HG02852 (cell line): ENCODE measurements around the gene KIAA0825.
"Not testable (repeated sequence)": the region's sequence is repeated elsewhere in the genome, so short reads cannot be mapped to it uniquely, and the experiment has no call there.

Experiments used
- ATAC-seq: cut with Tn5 transposase; IDR thresholded peaks from one replicate; pipeline ENCODE4 v1.9.1; 2021; ENCODE audit warnings: mild to moderate bottlenecking, moderate library complexity; ENCODE audit not compliant: unreplicated experiment

The KIAA0825 gene

GRCh38 chr5:94188725-94189124 is 429.7 kb downstream of the KIAA0825 start:
- ATAC-seq, result no peak

DNA sequence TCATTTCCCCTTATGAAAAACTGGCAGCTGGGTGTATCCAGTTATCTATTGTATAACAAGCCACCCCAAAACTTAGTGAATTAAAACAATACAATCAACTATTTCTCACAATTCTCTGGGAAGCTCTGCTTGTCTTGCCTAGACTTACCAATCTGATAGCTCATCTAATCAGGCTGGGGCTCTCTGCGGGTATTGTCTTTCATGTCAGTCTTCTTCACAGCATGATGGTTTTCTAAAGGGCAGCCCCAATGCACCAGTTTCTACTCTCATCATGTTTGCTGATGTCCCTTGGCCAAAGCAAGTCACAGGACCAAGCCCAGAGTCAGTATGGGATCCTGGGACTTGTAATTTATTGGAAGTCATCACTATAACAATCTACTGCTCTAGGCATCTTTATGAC is 433.5 kb downstream of the KIAA0825 start:
- ATAC-seq, result no peak

- ATAC-seq, result no peak
Measured at GRCh38 chr5:94181895-94182294, 436.5 kb downstream of the KIAA0825 start.

- ATAC-seq, result no peak
Measured at GRCh38 chr5:94180761-94181160, 437.6 kb downstream of the KIAA0825 start.

DNA sequence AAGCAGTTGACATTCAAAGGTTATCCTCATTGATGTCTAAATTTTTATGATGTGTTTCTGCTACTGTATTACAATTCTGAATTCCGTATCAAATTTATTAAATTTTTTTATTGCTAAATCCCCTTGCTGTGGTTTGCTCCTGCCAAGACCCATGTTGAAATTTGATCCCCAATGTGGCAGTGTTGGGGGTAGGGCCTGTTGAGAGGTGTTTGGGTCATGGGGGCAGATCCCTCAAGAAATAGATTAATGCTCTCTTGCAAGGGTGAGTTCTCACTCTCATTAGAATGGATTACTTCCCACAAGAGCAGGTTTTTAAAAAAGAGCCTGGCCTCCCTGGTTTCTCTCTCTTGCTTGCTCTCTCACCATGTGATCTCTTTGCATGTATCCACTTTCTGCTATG is 442.5 kb downstream of the KIAA0825 start:
- no peak for ATAC-seq

DNA sequence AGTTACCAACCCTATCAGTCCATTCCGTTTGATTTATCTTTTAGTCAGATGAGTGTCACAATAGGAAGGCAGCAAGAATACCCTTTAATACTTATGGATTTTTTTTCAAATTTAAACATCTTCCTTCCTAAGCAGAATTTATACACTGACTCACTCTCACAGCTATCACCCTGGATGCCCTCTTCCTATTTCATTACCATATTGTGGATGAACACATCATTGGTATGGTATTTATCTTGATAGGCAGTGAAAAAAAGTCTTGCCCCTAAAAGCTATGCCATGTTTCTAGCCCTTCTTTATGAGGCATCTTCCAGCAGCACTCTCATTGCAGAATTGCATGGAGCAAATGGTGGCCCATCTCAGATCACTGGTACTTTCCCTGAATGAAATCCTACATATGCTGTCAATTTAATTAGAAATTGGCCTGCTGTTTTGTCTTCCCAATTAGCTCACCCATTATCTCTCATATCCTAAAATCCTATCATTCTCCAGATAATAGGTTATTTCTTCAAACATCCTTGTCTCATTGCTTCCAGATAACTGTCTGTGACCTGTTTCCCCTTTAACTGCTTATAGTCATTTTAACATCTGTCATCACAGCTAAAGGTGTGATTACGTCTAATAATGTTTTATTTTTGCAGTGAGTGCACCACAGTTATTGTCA is 443.5 kb downstream of the KIAA0825 start:
- no peak for ATAC-seq

DNA sequence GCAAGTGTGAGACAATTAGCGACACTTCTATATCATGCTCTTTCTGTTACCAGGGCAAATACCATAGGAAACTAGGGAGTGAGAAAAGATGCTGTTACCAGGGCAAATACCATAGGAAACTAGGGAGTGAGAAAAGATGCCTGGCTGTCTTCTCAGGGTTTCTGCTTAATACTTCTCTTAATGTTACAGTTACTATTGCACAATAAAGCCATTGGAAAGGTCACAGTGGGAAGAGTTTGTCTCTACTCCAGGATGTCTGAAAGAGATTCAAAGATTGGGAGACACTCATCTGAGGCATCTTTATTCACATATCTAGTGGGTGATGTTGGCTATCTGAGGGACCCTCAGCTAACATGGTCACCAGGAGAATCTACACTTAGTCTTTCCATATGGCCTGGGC is 445.3 kb downstream of the KIAA0825 start:
- no peak for ATAC-seq

GRCh38 chr5:94171070-94171469 is 447.3 kb downstream of the KIAA0825 start:
- ATAC-seq, result not testable (repeated sequence)

DNA sequence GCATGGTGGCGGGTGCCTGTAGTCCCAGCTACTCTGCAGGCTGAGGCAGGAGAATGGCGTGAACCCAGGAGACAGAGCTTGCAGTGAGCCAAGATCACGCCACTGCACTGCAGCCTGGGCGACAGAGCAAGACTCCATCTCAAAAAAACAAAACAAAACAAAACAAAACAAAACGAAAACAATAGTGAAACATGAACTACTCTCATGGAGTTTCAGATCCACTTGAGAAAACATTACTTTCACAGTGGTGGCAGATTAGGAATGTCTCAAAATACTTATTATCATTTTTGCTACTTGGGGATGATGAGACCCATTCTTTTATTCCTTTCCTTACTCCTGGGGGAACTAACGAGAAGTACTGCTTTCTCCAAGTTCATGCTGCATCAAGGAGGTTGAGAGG is 448.2 kb downstream of the KIAA0825 start:
- peak; percentile 85 for ATAC-seq

DNA sequence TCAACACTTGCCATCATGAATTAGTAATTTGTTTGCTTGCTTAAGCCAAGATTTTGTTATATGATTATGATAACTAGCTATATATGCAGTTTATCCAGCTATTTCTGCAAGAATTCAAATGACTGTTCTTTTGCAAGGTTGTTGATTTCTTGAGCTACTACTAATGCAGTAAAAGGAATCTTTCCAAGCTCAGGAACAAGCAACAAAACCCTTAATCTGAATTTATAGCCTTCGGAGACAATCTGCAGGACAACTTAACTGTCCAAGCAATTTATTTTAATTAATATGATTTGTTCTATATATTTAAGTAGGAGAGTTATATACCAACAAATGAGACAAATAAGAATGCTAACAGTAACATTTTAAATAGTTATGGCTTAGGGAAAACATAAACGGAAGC is 450.3 kb downstream of the KIAA0825 start:
- ATAC-seq, result no peak

GRCh38 chr5:94161801-94162200 is 456.6 kb downstream of the KIAA0825 start:
- no peak for ATAC-seq

DNA sequence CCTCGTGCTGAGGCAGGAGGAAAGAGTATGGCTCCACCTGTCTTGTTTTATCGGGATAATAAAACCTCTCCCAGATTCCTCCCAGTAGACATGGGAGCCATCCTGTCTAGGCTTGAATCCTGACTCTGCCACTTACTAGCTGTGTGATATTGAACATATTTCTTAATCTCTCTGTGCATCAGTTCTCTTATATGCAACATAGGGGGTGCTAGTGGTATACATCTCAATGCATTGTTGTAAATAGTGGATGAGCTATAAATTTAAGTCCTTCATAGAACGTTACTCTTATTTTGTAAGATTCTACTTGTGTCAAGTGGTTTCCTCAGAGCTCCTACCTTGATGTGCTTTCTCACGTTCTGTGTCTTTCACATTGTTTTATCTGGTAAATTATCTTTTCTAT is 459.3 kb downstream of the KIAA0825 start:
- ATAC-seq, result no peak

DNA sequence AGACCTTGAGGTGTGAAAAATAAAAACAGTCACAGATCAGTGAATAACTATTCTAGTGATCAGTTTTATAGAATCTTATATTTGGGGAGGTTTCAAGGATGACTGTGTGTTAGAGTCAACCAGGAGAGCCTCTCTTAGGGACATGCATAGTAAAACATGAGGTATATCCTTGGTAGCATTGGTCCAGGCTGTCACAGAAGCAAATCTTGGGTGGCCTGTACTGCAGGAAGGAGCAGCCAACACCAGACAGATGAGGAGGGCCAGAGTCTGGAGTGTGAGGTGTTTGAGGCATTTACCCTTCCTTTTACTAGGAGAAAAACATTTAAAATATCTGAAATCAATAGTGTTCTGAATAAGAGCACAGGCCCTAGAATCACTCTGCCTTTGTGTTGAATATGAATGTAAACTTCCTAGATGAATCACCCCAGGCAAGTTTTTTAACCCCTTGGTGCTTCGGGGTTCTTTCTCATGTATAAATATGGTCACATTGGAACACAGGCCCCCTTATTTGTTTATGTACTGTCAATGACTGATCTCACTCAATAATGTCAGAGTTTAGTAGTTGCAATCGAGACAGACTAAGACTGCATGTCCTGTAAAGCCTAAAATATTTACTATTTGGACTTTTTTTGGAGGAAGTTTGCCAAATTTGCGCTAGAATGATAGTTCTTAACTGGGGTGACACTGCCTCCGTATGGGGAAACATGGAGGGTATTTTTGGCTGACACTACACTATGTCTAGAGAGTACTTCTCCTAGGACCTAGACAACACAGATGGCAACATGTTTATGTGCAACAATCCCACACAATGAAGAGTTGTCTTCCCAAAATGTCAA is 460.5 kb downstream of the KIAA0825 start:
- no peak for ATAC-seq

GRCh38 chr5:94154672-94155071 is 463.7 kb downstream of the KIAA0825 start:
- ATAC-seq, result no peak

DNA sequence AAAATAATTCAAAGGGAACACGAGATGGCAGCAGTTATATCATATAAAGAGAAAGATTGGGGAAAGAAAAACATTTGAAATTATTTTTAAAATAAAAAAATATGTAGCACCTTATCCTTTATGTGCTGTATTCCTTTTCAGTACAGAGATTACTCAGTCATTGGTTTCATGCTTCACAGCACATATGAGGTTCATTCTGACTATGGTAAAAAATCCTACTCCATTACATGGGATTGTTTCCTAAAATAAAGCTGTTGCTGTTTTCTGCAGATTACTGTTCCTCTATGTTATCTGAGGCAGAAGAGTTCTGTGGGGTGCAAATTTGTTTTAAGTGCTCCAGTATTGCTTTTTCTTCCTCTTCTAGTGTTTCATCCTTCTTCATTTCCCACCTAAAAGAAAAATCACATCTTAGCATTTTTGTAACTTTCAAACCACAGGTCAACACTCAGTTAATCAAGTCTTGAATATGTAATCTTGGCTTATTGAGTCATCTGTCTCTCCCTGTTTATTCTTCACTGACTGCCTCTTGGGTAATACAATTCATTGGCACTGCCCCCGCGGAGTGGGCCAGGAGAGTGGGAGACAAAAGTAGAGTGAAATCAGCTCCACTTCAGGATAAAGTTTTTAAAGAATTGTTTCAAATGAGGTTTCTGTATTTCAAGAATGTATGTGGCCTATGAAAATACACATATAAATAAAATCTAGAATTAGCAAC is 464.5 kb downstream of the KIAA0825 start:
- ATAC-seq, result no peak

DNA sequence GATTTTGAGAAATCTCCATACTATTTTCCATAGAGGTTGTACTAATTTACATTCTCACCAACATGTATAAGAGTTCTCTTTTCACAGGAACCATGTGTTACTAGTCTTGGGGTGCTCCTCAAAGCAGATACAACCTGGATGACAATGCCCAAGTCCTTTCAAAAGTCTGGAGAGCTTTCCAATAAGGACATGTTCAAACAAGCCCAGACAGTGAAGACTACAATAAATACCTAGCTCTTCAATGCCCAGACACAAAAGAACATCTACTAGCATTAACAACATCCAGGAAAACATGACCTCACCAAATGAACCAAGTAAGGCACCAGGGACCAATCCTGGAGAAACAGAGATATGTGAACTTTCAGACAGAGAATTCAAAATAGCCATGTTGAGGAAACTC is 474.8 kb downstream of the KIAA0825 start:
- ATAC-seq, result not testable (repeated sequence)

GRCh38 chr5:94140300-94140699 is 478.1 kb downstream of the KIAA0825 start:
- no peak for ATAC-seq

DNA sequence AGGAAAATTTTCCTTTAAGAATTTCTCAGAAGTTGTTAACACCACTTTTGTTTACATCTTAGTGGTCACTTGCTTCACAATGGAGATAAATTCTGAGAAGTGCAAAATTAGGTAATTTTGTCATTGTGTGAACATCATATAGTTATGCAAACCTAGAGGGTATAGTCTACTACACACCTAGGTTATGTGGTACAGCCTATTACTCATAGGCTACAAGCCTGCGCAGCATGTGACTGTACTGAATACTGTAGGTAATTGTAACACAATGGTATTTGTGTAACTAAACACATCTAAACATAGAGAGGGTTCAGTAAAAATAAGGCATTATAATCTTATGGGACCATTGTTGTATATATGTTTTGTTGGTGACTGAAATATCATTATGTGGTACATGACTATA is 488.3 kb downstream of the KIAA0825 start:
- ATAC-seq, result no peak

DNA sequence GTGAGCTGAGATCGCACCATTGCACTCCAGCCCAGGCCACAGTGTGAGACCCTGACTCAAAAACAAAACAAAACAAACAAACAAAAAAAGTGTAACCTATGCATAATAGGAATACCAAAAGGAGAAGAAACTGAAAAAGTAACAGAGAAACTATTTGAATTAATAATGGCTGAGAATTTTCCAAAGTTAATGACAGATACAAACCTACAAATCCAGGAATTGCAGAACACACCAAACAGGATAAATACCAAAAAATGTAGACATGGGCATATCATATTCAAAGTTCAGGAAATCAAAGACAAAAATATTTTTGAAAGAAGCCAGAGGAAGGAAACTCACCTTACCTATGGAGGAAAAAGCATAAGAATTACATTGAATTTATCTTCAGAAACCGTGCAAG is 493.3 kb downstream of the KIAA0825 start:
- no peak for ATAC-seq

- not testable (repeated sequence) for ATAC-seq
Measured at GRCh38 chr5:94116317-94116716, 502.1 kb downstream of the KIAA0825 start.

DNA sequence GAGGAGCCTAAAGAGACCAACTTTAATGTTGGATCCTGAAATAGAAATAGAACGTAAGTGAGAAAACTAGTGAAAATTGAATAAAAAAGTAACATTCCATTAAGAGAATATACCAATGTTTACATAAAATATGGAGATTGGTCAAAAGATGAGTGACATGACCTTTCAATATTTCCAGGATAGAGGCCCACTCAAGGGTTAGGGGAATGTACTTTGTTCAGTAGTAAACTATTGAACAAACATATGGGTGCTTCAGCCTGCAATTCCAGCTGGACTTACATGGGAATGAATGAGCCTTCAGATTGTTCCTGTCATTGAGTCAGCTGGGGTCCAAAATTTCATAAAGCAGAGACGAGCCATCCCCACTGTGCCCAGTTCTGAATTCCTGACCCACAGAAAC is 505.3 kb downstream of the KIAA0825 start:
- no peak for ATAC-seq
